RWPE2 (cell line): Measurements from ENCODE around the gene PARP12.

Source experiments
- ATAC-seq: fragments of 200-7000 bp; cut with Tn5 transposase; 3 replicates; pipeline ENCODE4 v1.9.1; 2021; ENCODE audit warnings: low read depth
- DNase-seq: peaks from one replicate; pipeline ENCODE4 v3.0.0-alpha.2; 2020; ENCODE audit warnings: low spot score
- H3K27ac ChIP-seq: fragments of 450-650 bp; 2 replicates; pipeline ENCODE4 v1.5.1; 2017; ENCODE audit warnings: mild to moderate bottlenecking; ENCODE audit not compliant: poor library complexity, severe bottlenecking
- H3K27me3 ChIP-seq: fragments of 250-450 bp; sonication (Bioruptor Pico); 2 replicates; pipeline ENCODE4 v1.5.1; 2021; ENCODE audit warnings: mild to moderate bottlenecking, moderate library complexity; ENCODE audit not compliant: insufficient read depth, poor library complexity, severe bottlenecking
- H3K36me3 ChIP-seq: fragments of 250-450 bp; sonication (Bioruptor Pico); 2 replicates; pipeline ENCODE4 v1.5.1; 2020; ENCODE audit warnings: low read depth, mild to moderate bottlenecking, moderate library complexity
- H3K4me1 ChIP-seq: fragments of 250-450 bp; sonication (Bioruptor Pico); 2 replicates; pipeline ENCODE4 v1.5.1; 2021; ENCODE audit warnings: mild to moderate bottlenecking, moderate library complexity; ENCODE audit not compliant: insufficient read depth, poor library complexity, severe bottlenecking
- H3K4me3 ChIP-seq: fragments of 250-450 bp; sonication (Bioruptor Pico); 2 replicates; pipeline ENCODE4 v1.5.1; 2021; ENCODE audit warnings: mild to moderate bottlenecking, moderate library complexity; ENCODE audit not compliant: severe bottlenecking
- H3K9me3 ChIP-seq: fragments of 250-450 bp; sonication (Bioruptor Pico); 2 replicates; pipeline ENCODE4 v1.5.1; 2021; ENCODE audit warnings: mild to moderate bottlenecking, moderate library complexity; ENCODE audit not compliant: severe bottlenecking
- TF ChIP-seq, protein P1 (sequence below): fragments of 450-650 bp; IDR thresholded peaks from one replicate; pipeline ENCODE4 v1.5.1; 2017; ENCODE audit warnings: mild to moderate bottlenecking, moderate library complexity; ENCODE audit not compliant: poor library complexity, severe bottlenecking

PARP12 gene

DNA sequence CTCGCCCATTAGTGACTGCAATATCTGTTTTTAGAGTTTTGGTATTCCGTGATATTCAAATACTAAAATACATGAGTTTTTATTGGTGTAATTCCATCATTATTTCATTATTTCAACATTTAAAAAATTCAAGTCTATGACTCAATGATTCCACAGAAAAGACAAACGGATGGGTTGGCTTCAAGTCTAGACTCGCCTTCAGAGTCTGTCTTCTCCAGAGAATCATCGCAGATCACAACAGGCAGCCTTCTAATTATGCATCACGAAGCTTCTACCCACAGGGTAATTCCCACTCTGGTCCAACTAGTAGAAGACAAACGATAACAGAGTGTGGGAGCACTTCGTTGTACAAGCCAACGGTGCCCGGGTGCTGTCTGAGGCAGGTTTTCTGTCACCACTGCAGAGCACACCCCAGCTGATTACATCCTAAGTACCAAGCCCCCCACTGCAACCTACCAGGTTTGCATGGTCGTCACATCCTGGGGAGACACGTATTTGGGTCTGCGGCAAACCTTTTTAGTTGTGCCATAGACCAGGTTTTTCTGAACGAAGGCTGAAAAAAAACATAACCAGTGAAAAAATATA lies 28.9 kb downstream of the PARP12 start:
- DNase-seq (no peak), ATAC-seq (peak; percentile 75)
- no peaks in the 10 kb centered on the region for H3K27me3 ChIP-seq
- peaks cover 52% of the 10 kb centered on the region for H3K36me3 ChIP-seq
- no peaks in the 10 kb centered on the region for H3K9me3 ChIP-seq
- TF ChIP-seq, protein P1, sequence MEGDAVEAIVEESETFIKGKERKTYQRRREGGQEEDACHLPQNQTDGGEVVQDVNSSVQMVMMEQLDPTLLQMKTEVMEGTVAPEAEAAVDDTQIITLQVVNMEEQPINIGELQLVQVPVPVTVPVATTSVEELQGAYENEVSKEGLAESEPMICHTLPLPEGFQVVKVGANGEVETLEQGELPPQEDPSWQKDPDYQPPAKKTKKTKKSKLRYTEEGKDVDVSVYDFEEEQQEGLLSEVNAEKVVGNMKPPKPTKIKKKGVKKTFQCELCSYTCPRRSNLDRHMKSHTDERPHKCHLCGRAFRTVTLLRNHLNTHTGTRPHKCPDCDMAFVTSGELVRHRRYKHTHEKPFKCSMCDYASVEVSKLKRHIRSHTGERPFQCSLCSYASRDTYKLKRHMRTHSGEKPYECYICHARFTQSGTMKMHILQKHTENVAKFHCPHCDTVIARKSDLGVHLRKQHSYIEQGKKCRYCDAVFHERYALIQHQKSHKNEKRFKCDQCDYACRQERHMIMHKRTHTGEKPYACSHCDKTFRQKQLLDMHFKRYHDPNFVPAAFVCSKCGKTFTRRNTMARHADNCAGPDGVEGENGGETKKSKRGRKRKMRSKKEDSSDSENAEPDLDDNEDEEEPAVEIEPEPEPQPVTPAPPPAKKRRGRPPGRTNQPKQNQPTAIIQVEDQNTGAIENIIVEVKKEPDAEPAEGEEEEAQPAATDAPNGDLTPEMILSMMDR = no peak
- no peak overlapping the region for H3K4me3 ChIP-seq
- peaks cover 33% of the 10 kb centered on the region for H3K4me1 ChIP-seq
- H3K27ac ChIP-seq = peak overlapping the region; percentile 98

DNA sequence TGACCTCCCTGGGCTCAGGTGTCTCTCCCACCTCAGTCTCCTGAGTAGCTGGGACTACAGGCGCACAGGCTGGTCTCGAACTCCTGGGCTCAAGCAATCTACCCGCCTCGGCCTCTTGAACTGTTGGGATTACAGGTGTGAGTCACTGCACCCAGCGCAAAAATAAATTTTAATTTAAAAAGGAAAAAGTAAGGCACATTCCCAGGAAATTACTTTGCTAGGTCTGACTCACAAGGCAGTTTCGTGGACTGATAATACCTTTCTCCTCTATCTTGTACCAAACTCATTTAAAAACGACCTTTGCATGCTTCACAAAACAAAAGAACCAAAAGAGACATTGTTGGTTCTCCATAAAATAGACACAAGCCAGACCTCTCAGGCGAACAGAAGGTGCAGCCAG lies 29.7 kb downstream of the PARP12 start:
- TF ChIP-seq, protein P1 = no peak
- Histone ChIP-seq H3K4me3 (no peak overlapping the region), H3K9me3 (no peaks in the 10 kb centered on the region), H3K4me1 (peaks cover 33% of the 10 kb centered on the region), H3K27ac (peak overlapping the region; percentile 98), H3K36me3 (peaks cover 58% of the 10 kb centered on the region), H3K27me3 (no peaks in the 10 kb centered on the region)
- DNase-seq (no peak), ATAC-seq (peak; percentile 62)

DNA sequence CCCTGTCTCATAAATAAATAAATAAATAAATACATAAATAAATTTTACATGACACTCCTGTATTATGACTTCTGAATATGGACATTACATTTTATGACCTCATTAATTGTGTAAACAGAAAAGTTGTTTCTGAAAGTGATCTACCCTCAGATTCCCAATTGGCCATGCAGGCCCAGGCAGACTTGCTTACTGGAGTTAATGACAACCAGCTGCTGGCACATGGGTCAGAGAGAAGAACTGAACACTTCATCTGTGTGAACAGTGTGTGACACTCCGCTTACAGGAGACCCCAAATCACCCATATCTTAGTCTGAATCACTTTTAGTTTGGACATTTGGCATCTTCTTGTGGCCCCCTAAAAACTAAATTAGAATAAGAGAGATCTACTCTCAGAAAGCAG lies 31.4 kb downstream of the PARP12 start:
- peaks cover 49% of the 10 kb centered on the region for H3K36me3 ChIP-seq
- no peak for DNase-seq
- H3K4me1 ChIP-seq = peaks cover 33% of the 10 kb centered on the region
- H3K4me3 ChIP-seq = no peak overlapping the region
- H3K27ac ChIP-seq = no peak overlapping the region
- no peak for ATAC-seq
- H3K27me3 ChIP-seq = no peaks in the 10 kb centered on the region
- TF ChIP-seq, protein P1 = no peak
- no peaks in the 10 kb centered on the region for H3K9me3 ChIP-seq

DNA sequence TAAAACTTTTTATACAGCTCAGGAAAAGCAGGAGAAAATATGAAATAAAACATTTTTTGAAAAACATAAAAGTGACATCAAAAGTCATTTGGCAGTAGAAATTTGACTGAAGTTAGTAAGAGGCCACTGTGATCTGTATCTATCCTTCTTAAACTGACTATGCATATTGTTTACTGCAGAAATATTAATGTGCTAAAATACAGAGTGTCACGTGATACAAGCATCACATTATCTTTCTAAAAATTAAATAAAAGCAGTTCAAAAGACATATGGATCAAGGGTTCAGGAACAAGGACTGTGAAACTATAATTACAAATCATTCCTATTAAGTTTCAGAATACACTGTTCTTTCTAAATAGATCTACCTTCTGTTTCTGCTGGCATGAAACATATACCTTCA lies 33.7 kb downstream of the PARP12 start:
- Histone ChIP-seq H3K27ac (no peak overlapping the region), H3K4me1 (peaks cover 17% of the 10 kb centered on the region), H3K36me3 (peaks cover 58% of the 10 kb centered on the region), H3K27me3 (no peaks in the 10 kb centered on the region), H3K9me3 (no peaks in the 10 kb centered on the region), H3K4me3 (no peak overlapping the region)
- TF ChIP-seq, protein P1 = no peak
- ATAC-seq = no peak
- no peak for DNase-seq

DNA sequence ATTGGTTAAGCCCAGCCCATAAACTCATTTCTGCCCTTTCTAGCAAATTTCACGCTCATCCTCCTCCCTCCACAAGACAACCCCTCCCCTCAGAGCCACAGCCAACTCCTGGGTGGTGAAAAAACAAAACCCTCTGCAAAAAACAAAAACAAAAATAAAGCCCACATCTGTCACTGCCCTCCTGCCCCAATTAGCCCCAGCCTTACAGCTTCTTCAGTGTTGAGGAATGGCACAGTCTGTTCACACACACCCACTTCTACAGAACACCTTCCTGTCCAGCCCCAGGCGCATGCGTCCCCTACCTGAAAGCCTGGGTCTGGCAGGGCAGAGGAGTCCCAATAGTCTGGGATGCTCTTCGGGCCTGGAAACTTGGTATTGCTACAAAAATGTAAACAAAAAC lies 34.4 kb downstream of the PARP12 start:
- TF ChIP-seq, protein P1 = no peak
- H3K27me3 ChIP-seq = no peaks in the 10 kb centered on the region
- no peak for ATAC-seq

More for the DNA sequence above, 34.4 kb downstream of the PARP12 start:
- no peak for DNase-seq
- Histone ChIP-seq H3K36me3 (peaks cover 57% of the 10 kb centered on the region), H3K27ac (no peak overlapping the region), H3K4me3 (no peak overlapping the region), H3K4me1 (peaks cover 9% of the 10 kb centered on the region), H3K9me3 (no peaks in the 10 kb centered on the region)
